Measurements from ENCODE around the gene ARFGEF3.

- TF ChIP-seq, protein P1, sequence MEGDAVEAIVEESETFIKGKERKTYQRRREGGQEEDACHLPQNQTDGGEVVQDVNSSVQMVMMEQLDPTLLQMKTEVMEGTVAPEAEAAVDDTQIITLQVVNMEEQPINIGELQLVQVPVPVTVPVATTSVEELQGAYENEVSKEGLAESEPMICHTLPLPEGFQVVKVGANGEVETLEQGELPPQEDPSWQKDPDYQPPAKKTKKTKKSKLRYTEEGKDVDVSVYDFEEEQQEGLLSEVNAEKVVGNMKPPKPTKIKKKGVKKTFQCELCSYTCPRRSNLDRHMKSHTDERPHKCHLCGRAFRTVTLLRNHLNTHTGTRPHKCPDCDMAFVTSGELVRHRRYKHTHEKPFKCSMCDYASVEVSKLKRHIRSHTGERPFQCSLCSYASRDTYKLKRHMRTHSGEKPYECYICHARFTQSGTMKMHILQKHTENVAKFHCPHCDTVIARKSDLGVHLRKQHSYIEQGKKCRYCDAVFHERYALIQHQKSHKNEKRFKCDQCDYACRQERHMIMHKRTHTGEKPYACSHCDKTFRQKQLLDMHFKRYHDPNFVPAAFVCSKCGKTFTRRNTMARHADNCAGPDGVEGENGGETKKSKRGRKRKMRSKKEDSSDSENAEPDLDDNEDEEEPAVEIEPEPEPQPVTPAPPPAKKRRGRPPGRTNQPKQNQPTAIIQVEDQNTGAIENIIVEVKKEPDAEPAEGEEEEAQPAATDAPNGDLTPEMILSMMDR (IDR thresholded peaks at IDR 0.05): no peak
- no peak for TF ChIP-seq POLR2A (IDR thresholded peaks at IDR 0.05)
Measured at GRCh38 chr6:138157986-138158638, 3.6 kb upstream of the ARFGEF3 start.
